GM03348 (cell line): ENCODE measurements around the gene PTPRN2.
A peak's percentile ranks its signal among the peaks of the same experiment; 100 is the strongest.
"Not testable (repeated sequence)": the region's sequence is repeated elsewhere in the genome, so short reads cannot be mapped to it uniquely, and the experiment has no call there.

ENCODE experiments used
- DNase-seq: peaks from one replicate; pipeline ENCODE4 v3.0.0; 2012; ENCODE audit warnings: low spot score

The PTPRN2 gene

DNA sequence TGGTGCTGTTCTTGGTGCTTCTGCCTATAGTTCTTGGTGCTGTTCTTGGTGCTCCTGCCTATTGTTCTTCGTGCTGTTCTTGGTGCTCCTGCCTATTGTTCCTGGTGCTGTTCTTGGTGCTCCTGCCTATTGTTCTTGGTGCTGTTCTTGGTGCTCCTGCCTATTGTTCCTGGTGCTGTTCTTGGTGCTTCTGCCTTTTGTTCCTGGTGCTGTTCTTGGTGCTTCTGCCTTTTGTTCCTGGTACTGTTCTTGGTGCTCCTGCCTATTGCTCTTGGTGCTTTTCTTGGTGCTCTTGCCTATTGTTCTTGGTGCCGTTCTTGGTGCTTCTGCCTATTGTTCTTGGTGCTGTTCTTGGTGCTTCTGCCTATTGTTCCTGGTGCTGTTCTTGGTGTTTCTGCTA, 71.1 kb downstream of the PTPRN2 start:
- no peak for DNase-seq

DNA sequence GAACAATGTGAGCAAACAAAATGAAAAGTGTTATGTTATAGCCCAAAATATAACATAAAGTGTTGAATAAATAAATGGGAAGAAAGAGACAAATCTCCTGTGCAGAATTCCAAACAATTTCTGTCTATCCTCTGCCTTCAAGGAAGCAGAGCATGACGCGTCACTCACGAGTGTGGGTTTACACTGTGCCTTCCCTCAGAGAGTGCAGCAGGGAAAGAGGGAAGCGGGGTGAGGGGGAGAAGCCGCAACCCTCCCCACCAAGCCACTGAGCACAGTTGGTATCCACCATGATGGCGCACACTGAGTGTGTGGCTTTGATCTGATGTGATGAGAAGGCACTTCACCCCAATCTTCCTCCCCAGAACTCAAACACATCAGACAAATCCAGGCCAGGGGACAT, 74.8 kb downstream of the PTPRN2 start:
- DNase-seq, result no peak

DNA sequence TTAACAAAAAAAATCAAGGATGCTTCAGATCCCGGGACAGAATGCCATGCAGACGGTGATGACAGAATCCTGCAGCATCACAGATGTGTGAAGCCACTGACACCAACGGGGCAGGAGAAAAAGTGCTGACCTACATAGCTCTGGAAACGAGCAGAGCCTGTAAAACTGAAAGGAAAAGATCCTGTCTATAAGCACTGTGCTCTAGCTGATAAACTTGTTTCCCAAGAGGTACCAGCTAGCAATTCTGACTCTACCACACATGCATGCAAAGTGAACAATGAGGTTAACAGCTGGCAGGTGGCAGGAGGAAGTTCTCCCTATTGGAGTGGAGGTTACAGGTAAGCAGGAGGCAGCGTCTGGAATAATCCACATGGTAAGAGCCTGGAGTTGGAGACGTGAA, 75.6 kb downstream of the PTPRN2 start:
- no peak for DNase-seq

DNA sequence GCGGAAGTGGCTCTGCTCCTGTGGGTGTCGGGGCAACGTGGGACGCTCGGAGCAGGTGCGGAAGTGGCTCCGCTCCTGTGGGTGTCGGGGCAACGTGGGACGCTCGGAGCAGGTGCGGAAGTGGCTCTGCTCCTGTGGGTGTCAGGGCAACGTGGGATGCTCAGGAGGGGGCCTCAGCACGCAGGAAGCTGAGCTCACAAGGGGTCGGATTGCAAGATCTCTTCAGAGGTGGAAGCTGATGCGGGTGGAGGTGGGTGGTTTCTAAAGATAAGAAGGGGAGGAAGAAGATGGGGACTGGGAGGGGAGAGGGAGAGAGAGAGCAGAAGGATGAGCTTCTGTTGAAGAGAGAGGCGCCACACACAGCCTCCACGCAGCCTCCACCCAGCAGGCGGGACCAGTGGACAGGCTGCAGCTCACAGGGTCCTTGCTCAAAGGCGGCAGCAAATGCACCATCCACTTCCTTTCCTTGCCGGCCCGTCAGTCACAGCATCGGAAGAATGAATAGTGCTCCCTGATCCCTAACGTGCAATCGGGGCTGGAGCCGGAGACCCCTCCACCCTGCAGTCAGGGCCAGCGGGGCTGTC, 78.7 kb downstream of the PTPRN2 start:
- DNase-seq, result no peak

DNA sequence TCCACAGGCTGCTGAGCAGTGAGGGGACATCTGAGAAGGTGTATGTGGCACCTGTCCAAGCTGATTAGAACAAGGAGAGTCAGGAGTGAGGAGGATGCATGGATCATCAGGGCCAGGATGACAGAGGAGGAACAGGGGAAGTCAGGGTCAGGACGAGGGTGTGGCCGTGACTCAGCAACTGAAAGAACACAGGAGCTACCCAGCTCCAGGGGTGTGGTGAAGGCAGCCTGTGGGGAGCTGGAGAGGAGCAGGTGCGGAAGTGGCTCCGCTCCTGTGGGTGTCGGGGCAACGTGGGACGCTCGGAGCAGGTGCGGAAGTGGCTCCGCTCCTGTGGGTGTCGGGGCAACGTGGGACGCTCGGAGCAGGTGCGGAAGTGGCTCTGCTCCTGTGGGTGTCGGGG, 79.3 kb downstream of the PTPRN2 start:
- not testable (repeated sequence) for DNase-seq

DNA sequence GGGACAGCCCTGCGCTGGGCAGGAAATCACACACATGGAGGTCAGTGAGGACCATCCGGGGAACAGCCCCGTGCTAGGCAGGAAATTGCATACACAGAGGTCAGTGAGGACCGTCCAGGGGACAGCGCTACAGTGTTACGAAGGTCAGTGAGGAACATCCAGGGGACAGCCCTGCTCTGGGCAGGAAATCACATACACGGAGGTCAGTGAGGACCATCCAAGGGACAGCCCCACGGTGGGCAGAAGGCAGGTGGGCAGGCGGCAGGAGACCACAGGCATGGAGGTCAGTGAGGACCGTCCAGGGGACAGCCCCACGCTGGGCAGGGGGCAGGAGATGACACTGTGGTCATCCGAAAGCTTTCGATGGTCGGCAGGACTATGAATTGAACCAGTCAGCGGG, 79.7 kb downstream of the PTPRN2 start:
- DNase-seq, result no peak

DNA sequence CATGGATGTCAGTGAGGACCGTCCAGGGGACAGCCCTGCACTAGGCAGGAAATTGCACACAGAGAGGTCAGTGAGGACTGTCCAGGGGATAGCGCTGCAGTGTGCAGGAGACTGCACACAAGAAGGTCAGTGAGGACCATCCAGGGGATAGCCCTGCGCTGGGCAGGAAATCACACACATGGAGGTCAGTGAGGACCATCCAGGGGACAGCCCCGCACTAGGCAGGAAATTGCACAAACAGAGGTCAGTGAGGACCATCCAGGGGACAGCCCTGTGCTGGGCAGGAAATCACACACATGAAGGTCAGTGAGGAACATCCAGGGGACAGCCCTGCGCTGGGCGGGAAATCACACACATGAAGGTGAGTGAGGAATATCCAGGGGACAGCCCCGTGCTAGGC, 80.4 kb downstream of the PTPRN2 start:
- DNase-seq, result not testable (repeated sequence)

DNA sequence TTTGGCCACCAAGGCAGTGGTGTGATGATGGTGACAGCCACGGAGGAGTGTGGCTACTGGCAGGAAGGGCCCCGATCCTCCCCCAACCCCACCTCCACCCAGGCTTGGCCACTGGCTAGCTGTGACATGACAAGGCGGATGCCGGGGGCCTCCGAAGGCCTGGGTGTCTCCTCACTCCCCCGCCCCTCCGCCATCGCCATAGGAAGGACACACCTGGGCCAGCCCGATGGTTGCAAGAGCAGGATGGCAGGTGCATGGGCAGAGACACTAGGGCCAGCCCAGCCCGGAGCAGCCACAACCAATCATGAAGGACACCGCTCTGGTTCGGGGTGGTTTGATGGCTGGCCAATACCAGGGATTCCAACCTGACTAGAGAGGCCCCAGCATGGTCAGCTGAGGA, 81.0 kb downstream of the PTPRN2 start:
- DNase-seq, result no peak

DNA sequence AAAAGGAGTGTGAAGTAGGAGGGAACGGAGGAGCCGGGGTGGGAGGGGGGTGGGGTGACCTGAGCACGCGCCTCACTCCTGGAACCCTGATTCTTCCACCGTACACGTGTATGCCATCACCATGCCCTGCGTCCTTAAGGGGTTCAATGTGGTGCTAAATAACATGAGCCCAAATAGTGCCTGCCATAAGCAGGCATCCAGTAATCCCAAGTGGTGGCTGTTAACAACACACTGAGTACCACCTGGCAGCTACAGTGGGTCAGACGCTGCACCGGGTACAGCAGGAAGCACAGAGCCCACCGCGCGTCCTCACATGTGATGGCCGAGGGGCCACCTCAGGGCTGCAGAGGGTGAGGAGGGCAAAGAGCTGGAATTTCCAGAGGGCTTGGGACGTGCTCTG, 81.9 kb downstream of the PTPRN2 start:
- DNase-seq, result no peak

DNA sequence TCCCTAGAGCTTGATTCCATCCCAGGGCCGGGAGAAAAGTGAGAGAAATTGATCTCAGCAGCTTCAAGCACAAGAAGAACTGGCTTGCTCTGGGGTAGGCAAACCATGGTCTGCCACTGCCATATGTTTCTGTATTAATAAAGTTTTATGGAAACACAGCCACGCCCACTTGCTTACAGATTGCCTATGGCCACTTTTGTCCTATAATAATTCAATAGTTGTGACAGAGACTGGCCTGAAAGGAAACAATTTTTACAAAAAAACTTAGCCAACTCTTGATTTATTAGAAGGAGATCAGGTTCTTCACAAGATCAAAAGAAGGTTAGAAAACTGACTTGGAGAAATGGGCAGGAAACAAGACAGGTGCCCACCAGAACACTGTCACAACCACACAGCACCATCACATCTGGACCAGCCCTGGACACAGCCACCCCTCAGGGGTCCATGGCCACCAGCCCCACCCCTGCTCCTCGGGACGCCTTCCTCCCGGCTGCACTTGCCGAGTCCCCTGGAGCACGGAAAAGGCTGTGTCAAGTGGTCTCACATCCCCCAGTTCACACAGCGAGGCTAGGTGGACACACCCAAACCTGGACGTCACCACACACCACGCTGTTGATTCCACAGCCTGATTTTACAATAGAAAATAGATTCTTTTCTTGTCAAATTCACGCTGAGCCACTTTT, 85.4 kb downstream of the PTPRN2 start:
- DNase-seq, result no peak

DNA sequence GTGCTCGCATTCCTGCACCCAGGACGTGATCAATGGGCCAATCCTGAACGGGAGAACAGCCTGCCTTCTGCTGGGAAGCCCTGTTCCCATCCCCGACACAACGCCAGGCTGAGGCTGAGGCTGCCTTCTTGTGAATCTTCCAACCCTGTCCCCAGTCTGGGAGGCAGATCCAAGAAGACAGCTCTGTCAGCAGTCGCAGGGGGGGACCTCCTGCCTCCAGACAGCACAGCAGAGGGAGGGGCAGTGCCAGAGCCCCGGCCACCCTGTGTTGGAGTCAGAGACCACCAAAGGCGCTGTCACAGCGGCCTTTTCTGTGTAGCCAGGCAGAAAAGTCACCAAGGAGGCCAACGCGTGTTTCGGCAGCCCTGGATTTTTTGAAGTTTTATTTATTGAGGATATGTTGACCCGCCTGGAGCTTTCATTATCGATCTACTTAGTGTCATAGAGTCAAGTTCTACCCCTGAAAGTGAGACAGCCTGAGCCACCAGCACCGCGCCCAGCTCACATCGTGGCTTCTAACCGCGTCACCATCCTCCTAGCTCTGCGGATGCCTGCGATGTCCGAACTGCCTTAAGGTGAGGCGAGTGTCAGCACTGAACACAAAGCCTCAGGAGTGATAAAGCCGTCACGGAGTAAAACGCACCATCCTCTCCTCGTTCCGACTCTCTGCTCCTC, 86.1 kb downstream of the PTPRN2 start:
- DNase-seq, result no peak

DNA sequence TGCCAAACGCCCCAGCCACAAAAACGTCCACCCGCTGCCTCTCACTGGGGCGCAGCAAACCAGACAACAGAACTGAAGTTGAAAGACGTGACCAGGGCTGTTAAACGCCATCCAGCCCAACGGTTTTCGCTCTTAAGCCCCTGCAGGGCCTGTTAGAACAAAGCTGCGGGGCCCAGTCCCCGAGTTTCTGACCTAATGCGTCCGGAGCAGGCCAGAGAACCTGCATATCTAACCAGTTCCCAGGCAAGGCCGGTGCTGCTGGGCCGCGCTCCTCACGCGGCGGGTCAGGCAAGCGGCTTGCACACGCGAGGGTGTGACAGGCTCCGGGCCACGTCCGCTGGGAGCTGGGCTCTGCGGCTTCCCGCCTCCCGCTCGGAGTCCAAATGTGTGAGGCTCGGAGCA, 87.0 kb downstream of the PTPRN2 start:
- DNase-seq, result no peak

DNA sequence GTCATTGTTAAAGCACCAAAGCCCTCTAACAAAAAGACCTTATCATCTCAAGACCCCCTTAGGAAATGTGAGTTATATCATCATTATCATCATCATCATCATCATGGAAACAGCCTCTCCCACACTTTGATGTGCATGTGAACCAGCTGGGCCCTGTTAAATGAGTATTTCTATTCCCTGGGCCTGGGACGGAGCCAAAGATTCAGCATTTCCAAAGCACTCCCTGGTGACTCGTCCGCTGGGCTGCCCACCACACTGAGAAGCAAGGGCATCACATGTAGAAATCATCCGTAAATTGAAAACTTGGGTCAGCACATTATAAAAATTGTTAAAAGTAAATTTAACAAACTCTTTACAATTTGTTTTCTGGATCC, 88.6 kb downstream of the PTPRN2 start:
- no peak for DNase-seq

DNA sequence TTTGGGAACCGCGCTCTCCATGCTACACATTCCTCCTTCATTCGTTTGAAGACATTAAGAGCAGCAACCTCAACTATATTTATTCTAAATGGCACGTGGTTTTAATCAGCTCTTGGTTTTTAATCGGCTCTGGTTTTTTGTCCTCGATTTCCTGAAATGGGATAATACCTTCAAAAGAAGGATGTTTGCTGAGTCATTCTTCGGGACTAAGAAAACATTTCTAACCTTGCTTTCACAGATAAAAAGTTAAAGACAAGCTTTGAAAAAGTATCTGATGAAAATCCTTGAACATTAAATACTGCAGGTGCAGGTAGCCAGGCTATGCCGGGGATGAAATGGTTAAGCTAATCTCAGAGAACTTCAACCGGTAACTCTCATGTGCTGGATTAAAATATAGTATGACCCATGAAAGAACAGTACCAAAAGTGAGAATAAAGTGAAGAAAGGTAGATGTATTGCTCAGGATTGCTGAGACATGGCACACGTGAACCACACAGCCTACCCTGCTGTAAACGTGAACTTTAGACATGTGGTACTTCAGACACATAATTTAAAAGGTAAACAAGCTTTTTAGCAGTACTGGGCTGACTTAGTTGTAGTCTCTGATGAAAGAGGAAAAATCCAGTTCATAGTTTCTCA, 89.1 kb downstream of the PTPRN2 start:
- no peak for DNase-seq

DNA sequence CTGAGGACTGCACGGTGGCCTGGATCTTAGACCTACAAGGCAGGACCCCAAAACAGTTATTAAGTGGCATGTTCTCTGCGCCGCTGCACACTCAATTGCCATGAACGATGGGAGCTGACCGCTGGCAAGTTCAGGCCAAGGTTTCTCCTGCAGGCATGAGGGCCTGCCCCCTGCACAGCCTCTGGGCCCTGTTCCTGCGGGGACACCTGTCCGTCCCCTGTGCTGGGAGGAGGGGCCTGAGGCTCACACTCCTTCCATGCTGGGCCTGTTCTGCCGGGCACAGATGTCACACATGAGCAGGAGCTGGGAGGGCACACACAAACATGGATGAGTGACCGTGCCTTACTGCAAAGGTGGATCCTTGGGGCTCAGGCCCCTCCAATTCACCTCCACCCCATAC, 90.0 kb downstream of the PTPRN2 start:
- DNase-seq, result no peak

DNA sequence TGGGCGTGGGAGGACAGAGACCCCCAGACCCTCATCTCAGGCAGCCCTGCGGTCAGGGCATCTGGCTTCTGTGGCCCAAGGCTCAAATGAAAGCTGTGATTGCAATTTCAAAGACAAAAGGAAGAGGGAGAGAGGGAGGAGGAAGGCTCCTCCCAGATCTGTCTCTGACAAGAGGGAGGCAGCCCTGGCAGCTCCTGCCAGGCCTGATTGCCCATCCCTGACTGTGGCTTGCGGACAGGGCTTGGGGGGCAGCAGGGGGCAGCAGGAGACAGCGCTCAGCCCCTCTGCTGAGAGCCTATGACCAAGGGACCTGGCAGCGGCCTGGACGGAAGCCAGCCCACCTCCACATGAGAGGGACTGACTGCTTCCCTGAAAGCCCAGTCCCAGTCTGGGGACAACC, 91.8 kb downstream of the PTPRN2 start:
- DNase-seq, result peak; percentile 32

DNA sequence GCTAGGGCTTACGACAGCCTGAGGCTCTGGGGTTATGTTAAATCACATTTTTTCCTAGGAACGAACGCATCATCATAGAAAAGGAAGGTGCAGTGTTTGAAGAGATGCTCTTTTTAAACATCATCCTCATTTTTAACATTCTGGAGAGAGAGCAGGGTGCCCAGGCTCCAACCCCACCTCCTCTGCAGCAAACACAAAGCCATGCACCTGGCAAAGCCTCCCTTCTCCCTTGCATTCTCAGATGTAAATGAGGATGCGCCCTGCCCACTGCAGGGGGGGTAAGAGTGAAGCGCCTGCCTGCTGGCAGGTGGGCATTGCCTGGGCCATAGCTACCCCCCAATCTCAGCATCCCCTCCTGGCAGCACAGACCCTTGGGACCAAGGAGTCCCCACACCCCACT, 92.4 kb downstream of the PTPRN2 start:
- no peak for DNase-seq

DNA sequence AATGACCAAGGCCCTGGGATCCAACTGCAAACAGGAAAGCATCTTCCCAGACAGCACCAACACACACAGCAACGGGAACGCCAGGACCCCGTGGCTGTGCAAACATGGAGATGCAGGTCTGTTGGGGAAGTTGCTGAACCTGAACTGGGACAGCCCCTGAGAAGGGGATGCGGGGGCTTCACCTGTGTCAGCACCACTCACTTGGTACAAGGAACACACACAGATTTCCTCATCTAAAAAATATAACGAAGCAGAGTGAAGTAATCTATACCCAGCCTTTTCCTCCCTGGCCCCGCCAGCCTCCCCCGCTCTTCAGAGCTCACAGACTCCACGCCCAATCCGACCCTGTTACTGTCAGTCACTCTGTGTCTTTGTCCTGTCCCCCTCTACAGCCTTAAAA, 93.0 kb downstream of the PTPRN2 start:
- no peak for DNase-seq

DNA sequence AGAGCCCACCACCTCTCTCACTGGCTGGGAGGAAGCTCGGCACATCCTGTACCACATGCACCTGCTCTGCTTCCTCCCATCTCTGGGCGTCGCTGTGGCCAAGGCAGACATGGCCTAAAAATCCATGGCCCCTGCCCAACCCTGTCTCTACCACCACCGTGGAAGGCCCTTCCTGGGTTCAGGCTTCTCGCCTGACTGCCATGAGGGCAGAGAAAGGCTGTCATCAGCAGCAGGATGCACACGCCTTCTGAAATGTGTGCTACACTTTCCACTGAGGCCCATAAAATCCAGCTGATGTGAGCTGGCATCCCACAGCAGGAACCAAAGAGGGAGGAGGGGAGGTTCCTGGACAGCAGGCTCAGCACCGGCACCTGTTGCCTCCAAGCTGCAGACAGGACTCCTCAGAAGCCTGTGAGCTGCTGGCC, 93.4 kb downstream of the PTPRN2 start:
- DNase-seq, result no peak

DNA sequence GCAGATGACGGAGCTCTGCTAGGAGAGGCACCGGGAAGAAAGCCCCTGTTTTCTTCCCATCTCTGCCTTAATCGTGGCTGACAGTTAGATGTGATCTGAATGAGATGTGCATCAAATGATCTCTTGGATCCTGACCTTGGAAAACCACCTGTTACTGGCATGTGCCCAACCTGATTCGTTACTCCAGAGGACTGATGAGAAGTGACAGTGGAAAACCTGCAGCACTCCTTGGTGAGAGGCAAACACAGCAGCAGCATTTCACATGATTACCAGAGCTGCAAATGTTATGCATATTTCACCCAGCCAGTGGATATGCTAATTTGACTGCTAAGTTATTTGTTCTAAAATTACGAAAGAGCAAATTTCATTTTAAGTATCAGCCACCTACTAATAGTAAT, 95.3 kb downstream of the PTPRN2 start:
- DNase-seq, result no peak

DNA sequence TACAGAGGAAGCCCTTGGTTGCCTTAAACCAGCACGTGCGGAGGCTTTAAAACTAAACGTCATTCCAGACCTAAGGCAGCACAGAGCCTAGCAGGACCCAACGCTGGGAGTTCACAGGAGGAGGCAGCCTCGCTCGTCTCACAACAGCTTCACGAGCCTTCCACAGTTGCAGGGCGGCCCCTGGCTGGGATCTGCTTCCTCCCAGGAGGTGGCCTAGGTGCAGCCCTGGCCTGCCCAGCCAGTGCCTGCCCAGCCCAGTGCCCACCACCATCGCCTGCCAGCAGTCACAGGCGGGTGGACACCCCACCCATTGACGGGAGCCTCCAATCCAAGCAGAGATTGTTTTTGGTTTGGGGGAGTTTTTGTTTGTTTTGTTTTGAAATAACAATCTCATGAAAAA, 96.5 kb downstream of the PTPRN2 start:
- no peak for DNase-seq

DNA sequence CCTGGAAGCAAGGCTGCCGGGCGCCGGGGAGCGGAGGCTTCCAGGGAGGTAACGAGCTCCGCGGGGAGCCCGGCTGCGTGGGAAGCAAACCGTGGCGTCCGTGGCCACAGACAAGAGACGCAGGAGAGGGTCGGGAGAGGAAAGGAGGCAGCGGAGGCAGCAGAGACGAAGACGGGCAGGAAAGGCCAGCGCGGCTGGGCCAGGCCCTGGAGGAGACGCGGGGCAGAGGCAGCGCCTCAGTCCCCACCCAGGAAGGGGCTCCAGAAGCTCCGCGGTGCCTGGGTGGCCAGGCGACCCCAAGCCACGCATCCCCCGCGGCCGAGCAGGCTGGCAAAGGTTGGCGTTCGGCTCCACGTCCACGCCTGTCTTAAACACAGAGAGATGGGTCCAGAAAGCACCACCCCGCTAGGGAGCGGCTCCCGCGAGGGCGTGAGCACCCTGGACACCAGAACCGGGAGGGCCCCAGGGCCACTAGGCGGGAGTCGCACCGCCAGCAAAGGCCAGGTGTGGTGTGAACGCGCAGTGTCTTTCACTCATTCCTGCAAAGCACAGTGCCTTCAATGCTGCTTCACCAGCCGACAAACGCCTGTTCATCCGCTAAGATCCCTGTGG, 97.3 kb downstream of the PTPRN2 start:
- DNase-seq, result no peak
